RKO (cell line): Measurements from ENCODE around the gene KRTAP4-6.

Source experiments
- DNase-seq: peaks from one replicate; pipeline ENCODE4 v3.0.0-alpha.2; 2016; ENCODE audit warnings: low spot score

KRTAP4-6 gene

GRCh38 chr17:41107941-41108450 is 32.3 kb downstream of the KRTAP4-6 start:
- DNase-seq = peak; percentile 93

DNA sequence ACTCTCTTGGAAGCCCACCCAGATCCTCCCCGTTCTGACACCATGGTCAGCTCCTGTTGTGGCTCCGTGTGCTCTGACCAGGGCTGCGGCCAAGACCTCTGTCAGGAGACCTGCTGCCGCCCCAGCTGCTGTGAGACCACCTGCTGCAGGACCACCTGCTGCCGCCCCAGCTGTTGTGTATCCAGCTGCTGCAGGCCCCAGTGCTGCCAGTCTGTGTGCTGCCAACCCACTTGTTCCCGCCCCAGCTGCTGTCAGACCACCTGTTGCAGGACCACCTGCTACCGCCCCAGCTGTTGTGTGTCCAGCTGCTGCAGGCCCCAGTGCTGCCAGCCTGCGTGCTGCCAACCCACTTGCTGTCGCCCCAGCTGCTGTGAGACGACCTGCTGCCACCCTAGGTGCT is 35.0 kb downstream of the KRTAP4-6 start, which contains the start of gene KRTAP4-9:
Gene KRTAP4-9 (plus strand): TSS at position 43 of the 400 bp plus-strand sequence. CDS start 0 bp downstream, at position 43.
- DNase-seq = peak; percentile 70

- peak; percentile 84 for DNase-seq
Measured at GRCh38 chr17:41104386-41105038, 35.8 kb downstream of the KRTAP4-6 start.

- peak; percentile 34 for DNase-seq
Measured at GRCh38 chr17:41103896-41104295, 36.4 kb downstream of the KRTAP4-6 start.

GRCh38 chr17:41101586-41102259 is 38.6 kb downstream of the KRTAP4-6 start, which contains the start of gene KRTAP4-16:
TSS of gene KRTAP4-16 (minus strand) at chr17:41102209. CDS start at chr17:41102209, 0 bp downstream.
- DNase-seq = peak; percentile 86

DNA sequence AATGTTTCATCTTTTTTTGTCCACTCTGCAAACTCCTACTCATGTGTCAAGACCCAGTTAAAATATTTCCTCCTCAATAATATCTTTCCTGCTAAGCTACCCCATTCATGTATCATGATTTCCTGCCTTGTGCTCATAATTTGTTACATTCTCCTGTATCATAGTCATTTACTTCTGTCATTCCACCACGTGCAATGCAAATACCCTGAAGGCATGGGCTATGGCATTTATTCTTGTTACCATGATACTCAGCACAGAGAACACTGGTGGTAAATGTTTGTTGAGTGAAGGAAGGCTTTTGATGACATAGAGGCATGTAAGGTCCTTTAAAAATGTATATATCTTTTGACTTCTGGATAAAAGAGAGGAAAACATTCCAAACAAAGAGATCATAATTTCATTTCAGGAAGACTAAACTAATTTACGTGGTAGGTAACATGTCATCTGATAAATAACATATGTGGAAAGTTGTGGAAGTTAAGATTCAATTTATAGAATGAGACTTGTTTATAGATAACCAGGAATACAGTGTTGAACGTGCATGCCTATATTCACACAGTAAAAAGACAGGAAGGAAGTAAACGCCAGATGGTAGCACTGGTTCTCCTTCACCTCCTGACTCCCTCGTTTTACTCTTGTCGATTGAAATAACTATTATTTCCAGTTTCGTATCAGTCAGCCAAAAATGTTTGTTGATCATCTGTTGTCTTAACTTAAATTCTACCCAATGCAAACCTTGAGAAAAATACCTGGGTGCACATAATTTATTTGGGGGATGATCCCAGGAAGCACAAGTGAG is 40.5 kb downstream of the KRTAP4-6 start:
- DNase-seq = peak; percentile 93

- DNase-seq = no peak
Measured at GRCh38 chr17:41098481-41098880, 41.9 kb downstream of the KRTAP4-6 start.

DNA sequence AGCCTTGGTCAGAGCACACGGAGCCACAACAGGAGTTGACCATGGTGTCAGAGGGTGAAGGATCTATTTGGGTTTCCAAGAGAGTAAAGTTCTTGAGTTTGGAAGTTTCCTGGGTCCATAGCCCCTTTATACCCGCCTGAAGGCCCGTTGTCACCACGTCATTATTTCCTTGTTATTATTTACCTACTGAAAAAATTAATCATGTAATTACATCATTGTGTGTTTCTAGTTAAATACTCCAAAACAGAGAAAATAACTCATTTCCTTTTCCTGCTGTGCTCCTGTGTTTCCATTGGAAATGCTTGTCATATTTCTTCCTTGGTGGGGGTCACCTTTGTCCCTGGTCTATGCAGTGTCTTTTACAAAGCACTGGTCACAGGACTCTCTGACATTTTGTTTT is 42.3 kb downstream of the KRTAP4-6 start, which contains the start of gene KRTAP4-8:
Gene KRTAP4-8 (minus strand): TSS at position 101 of the 400 bp plus-strand sequence. CDS start 58 bp downstream, at position 43.
- DNase-seq = no peak

GRCh38 chr17:41096055-41096454 is 44.3 kb downstream of the KRTAP4-6 start:
- no peak for DNase-seq
